ENCODE data around the gene CABLES2.

CABLES2 gene

GRCh38 chr20:62433658-62434497 is 26.8 kb upstream of the CABLES2 start:
- no peak overlapping the region for H3K4me3 ChIP-seq (ENCODE audit: low read length)
- no peak for DNase-seq (ENCODE audit: low read depth)
- TF ChIP-seq CTCF (IDR thresholded peaks at IDR 0.05; ENCODE audit: insufficient read depth, low read depth, low read length, missing control alignments), result no peak

- DNase-seq (ENCODE audit: low read depth), result no peak
- no peak overlapping the region for H3K4me3 ChIP-seq (ENCODE audit: low read length)
- no peak for TF ChIP-seq CTCF (IDR thresholded peaks at IDR 0.05; ENCODE audit: insufficient read depth, low read depth, low read length, missing control alignments)
Observed at GRCh38 chr20:62430866-62431447, 23.9 kb upstream of the CABLES2 start.

GRCh38 chr20:62430311-62430853 is 23.3 kb upstream of the CABLES2 start:
- H3K4me3 ChIP-seq (ENCODE audit: low read length), result no peak overlapping the region
- no peak for TF ChIP-seq CTCF (IDR thresholded peaks at IDR 0.05; ENCODE audit: insufficient read depth, low read depth, low read length, missing control alignments)
- no peak for DNase-seq (ENCODE audit: low read depth)

GRCh38 chr20:62429455-62430310 is 22.6 kb upstream of the CABLES2 start:
- no peak for TF ChIP-seq CTCF (IDR thresholded peaks at IDR 0.05; ENCODE audit: insufficient read depth, low read depth, low read length, missing control alignments)
- H3K4me3 ChIP-seq (ENCODE audit: low read length), result no peak overlapping the region
- no peak for DNase-seq (ENCODE audit: low read depth)

- H3K4me3 ChIP-seq (ENCODE audit: low read length), result no peak overlapping the region
- TF ChIP-seq CTCF (IDR thresholded peaks at IDR 0.05; ENCODE audit: insufficient read depth, low read depth, low read length, missing control alignments), result no peak
- DNase-seq (ENCODE audit: low read depth), result no peak
Observed at GRCh38 chr20:62428396-62429295, 21.6 kb upstream of the CABLES2 start.

- DNase-seq (ENCODE audit: low read depth), result peak; percentile 8
- no peak overlapping the region for H3K4me3 ChIP-seq (ENCODE audit: low read length)
- TF ChIP-seq CTCF (IDR thresholded peaks at IDR 0.05; ENCODE audit: insufficient read depth, low read depth, low read length, missing control alignments), result no peak
Observed at GRCh38 chr20:62428002-62428372, 20.9 kb upstream of the CABLES2 start.

All from epithelial cell of esophagus (primary cell).